GM12878 (cell line): ENCODE results near the gene MYBL2. TPM values are rescaled to one million over a fixed set of nuclear protein-coding genes. Genes with fewer than 3 reads are reported as not detected.

Experiments used
- ATAC-seq: fragments of 200-7000 bp; cut with Tn5 transposase; 3 replicates; pipeline ENCODE4 v1.9.1; 2020; ENCODE audit warnings: mild to moderate bottlenecking, moderate library complexity
- BruUV-seq: library from RNA; stranded (reverse); fragments of 400-500 nt; replicated peaks from 2 replicates; lab custom pipeline; 2021; lab: Mats Ljungman, UMichigan
- CTCF ChIA-PET: fragments of 300-600 bp; sonication (Branson Sonifier 250); formaldehyde crosslinking; extraction: SDS; loops from one replicate; lab custom pipeline; 2021; ENCODE audit warnings: inconsistent platforms; lab: Yijun Ruan, JAX
- POLR2A ChIA-PET: fragments of 350-600 bp; formaldehyde crosslinking; extraction: SDS; loops from one replicate; lab custom pipeline; 2021; ENCODE audit warnings: inconsistent platforms; lab: Charles Lee
- RAD21 ChIA-PET: fragments of 300-600 bp; sonication (Branson Sonifier 250); formaldehyde crosslinking; loops from one replicate; lab custom pipeline; 2023; ENCODE audit warnings: antibody characterized with exemption; ENCODE audit not compliant: unreplicated experiment; lab: Charles Lee
- SMC1A ChIA-PET: fragments of 300-600 bp; sonication (Branson Sonifier 250); formaldehyde crosslinking; loops from one replicate; lab custom pipeline; 2023; ENCODE audit not compliant: unreplicated experiment, uncharacterized antibody; lab: Charles Lee
- DNase-seq: peaks from one replicate; pipeline ENCODE4 v3.0.0-alpha.2; 2011; ENCODE audit warnings: low read depth, low spot score
- FAIRE-seq: peaks from 3 replicates; lab custom pipeline; 2011; peaks lifted over from hg19 to GRCh38; lab: Jason Lieb, UNC
- H2AFZ ChIP-seq: 2 replicates; pipeline ENCODE4 v1.6.0; 2011; ENCODE audit warnings: low read depth, low read length, control low read depth; ENCODE audit not compliant: control insufficient read depth
- H3K27ac ChIP-seq: 2 replicates; pipeline ENCODE4 v1.5.1; 2011; ENCODE audit warnings: control low read depth; ENCODE audit not compliant: control insufficient read depth, insufficient read depth
- H3K27me3 ChIP-seq, 2 experiments: replicated peaks in 1 of 2; 2 replicates each; pipeline versions ENCODE4 v1.6.0 to v1.6.1; 2011; ENCODE audit warnings: low read length in 1 of 2; ENCODE audit not compliant: control insufficient read depth in 2 of 2, insufficient read depth in 2 of 2
- H3K36me3 ChIP-seq, 2 experiments: 2 replicates each; pipeline ENCODE4 v1.5.1; 2011; ENCODE audit warnings: low read length in 1 of 2; ENCODE audit not compliant: control insufficient read depth in 2 of 2, insufficient read depth in 2 of 2
- H3K4me1 ChIP-seq: 2 replicates; pipeline ENCODE4 v1.6.1; 2011; ENCODE audit warnings: mild to moderate bottlenecking, low read length, moderate library complexity, mixed read lengths; ENCODE audit not compliant: control insufficient read depth, insufficient read depth
- H3K4me2 ChIP-seq: 2 replicates; pipeline ENCODE4 v1.6.0; 2011; ENCODE audit warnings: control low read depth; ENCODE audit not compliant: control insufficient read depth, insufficient read depth
- H3K4me3 ChIP-seq: fragments of 200-600 bp; sonication (generic); 2 replicates; pipeline ENCODE4 v1.5.1; 2016
- H3K79me2 ChIP-seq: 2 replicates; pipeline ENCODE4 v1.6.0; 2011; ENCODE audit warnings: low read length; ENCODE audit not compliant: control insufficient read depth, insufficient read depth
- H3K9ac ChIP-seq: 2 replicates; pipeline ENCODE4 v1.8.0; 2011; ENCODE audit warnings: low read length, control low read depth, mixed read lengths; ENCODE audit not compliant: control insufficient read depth, insufficient read depth
- H3K9me3 ChIP-seq: replicated peaks from 3 replicates; pipeline ENCODE4 v1.5.1; 2011; ENCODE audit warnings: mild to moderate bottlenecking, low read length; ENCODE audit not compliant: control insufficient read depth, insufficient read depth
- H4K20me1 ChIP-seq: 2 replicates; pipeline ENCODE4 v1.6.0; 2011; ENCODE audit not compliant: control insufficient read depth, insufficient read depth
- CREM ChIP-seq: IDR thresholded peaks from 2 replicates; pipeline ENCODE4 v1.6.1; 2014; ENCODE audit warnings: antibody characterized with exemption, low read depth
- CTCF ChIP-seq, 3 experiments: IDR thresholded peaks in 2 of 3; conservative IDR thresholded peaks in 1 of 3; 2 replicates each; pipeline ENCODE4 v1.5.1; 2011; ENCODE audit warnings: low read depth in 3 of 3, low read length in 3 of 3, mild to moderate bottlenecking in 3 of 3, control low read depth in 2 of 3, moderate library complexity in 2 of 3, inconsistent platforms in 1 of 3, mixed read lengths in 1 of 3; ENCODE audit not compliant: control insufficient read depth in 2 of 3, insufficient read depth in 1 of 3; ENCODE audit errors: extremely low read depth in 1 of 3
- ELK1 ChIP-seq: IDR thresholded peaks from 2 replicates; pipeline ENCODE4 v1.6.1; 2012; ENCODE audit warnings: low read depth, low read length, improper control_type of control experiment
- FOS ChIP-seq: IDR thresholded peaks from 3 replicates; pipeline ENCODE4 v1.6.1; 2011; ENCODE audit warnings: borderline replicate concordance; ENCODE audit not compliant: insufficient read length; ENCODE audit errors: extremely low read depth
- NFYB ChIP-seq: IDR thresholded peaks from 2 replicates; pipeline ENCODE4 v1.6.1; 2011; ENCODE audit warnings: low read depth, mild to moderate bottlenecking, low read length, improper control_type of control experiment, moderate library complexity; ENCODE audit not compliant: insufficient read depth
- ZNF384 ChIP-seq: IDR thresholded peaks from 2 replicates; pipeline ENCODE4 v1.6.1; 2012; ENCODE audit warnings: low read depth, mild to moderate bottlenecking, low read length, improper control_type of control experiment, borderline replicate concordance
- WGBS: methylation state at CpG from one replicate; pipeline ENCODE4 v1.1.6; 2016; ENCODE audit warnings: low lambda C conversion rate; ENCODE audit not compliant: insufficient replicate concordance, insufficient coverage; ENCODE audit errors: missing lambda C conversion rate; 5-methylcytosine and 5-hydroxymethylcytosine counted together
- in situ Hi-C: fragments of 300-500 bp; cut with MboI; formaldehyde crosslinking; loops from 9 replicates; pipeline ENCODE4 v1.14.3; 2018; ENCODE audit warnings: mixed read lengths
- intact Hi-C: fragments of 100-400 bp; cut with micrococcal nuclease; formaldehyde crosslinking; loops from one replicate; pipeline ENCODE4 v1.14.2; 2022; ENCODE audit not compliant: unreplicated experiment
- polyA plus RNA-seq, 11 experiments: library from polyadenylated mRNA; depleted of rRNA in 4 of 11; unstranded in 6 of 11; stranded (reverse) in 5 of 11; fragments of >200 nt; fragmentation: Nextera tagmentation in 4 of 11; fragmentation: Illumina TruSeq in 1 of 11; extraction: Ambion mirVana in 4 of 11; extraction: Trizol in 1 of 11; gene quantifications; 1 replicate in 1 of 11; 2 replicates in 10 of 11; pipeline versions ENCODE4 v1.2.1 to v1.2.3, GENCODE V29; 2011 to 2016; ENCODE audit warnings: inconsistent platforms in 2 of 11, missing spikeins in 2 of 11, low read depth in 1 of 11
- total RNA-seq, 4 experiments: library from RNA; depleted of rRNA in 3 of 4; stranded (reverse); fragments of >200 nt in 3 of 4; fragmentation: Illumina TruSeq in 1 of 4; extraction: Trizol in 1 of 4; gene quantifications; 2 replicates each; pipeline versions ENCODE4 v1.2.1 to v1.2.3, GENCODE V29; 2013 to 2021
- TF ChIP-seq, protein P1 (sequence below): fragments of 450-650 bp; IDR thresholded peaks from 2 replicates; pipeline ENCODE4 v1.6.1; 2016; ENCODE audit warnings: mild to moderate bottlenecking
- TF ChIP-seq, protein P2 (sequence below): fragments of 450-650 bp; IDR thresholded peaks from 2 replicates; pipeline ENCODE4 v1.6.1; 2016; ENCODE audit warnings: mild to moderate bottlenecking

The MYBL2 gene
- total and polyA plus RNA-seq, 10 of the 15 experiments (the other 5 are each of a cell fraction or from before 2014, with no cell fraction given): 4.5 to 213 (median 74.2) TPM

DNA sequence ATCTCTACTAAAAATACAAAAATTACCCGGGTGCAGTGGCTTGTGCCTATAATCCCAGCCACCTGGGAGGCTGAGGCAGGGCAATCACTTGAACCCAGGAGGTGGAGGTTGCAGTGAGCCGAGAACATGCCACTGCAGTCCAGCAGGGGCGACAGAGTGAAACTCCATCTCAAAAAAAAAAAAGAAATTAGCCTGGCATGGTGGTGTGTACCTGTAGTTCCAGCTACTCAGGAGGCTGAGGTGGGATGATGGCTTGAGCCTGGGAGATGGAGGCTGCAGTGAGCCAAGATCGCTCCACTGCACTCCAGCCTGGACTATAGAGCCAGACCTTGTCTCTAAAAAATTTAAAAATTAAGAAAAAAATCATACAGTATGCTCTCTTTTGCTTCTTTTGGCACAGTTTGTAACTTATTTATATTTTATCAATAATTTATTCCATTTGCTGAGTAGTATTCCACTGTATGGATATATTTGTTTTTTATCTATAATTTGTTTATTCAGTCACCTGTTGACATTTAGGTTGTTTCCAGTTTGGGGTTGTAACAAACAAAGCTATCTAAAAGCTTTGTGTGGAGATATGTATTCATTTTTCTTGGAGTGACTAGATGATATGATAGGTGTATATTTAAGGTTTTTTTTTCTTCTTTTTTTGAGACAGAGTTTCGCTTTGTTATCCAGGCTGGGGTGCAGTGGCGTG, 8.0 kb upstream of the MYBL2 start:
- intact Hi-C loops: no loop called here
- Histone ChIP-seq H4K20me1 (no peaks in the 10 kb centered on the region), H3K9ac (no peak overlapping the region), H3K27ac (no peak overlapping the region), H3K9me3 (no peaks in the 10 kb centered on the region), H3K36me3 (no peaks in the 10 kb centered on the region), H3K4me1 (peaks cover 14% of the 10 kb centered on the region)
- peak; percentile 28 for ATAC-seq
- POLR2A ChIA-PET: interaction anchor here (0.6 to 0.7 kb wide), 3 partner anchors 10 to 1422 kb away, joined by 3 to 4 read pairs (median 3); no protein-coding TSS in a partner anchor
- DNase-seq: no peak
- CTCF ChIA-PET: interaction anchor here (0.6 to 1.0 kb wide), 4 partner anchors 14 to 65 kb away, joined by 3 to 6 read pairs (median 5); no protein-coding TSS in a partner anchor
- TF ChIP-seq CTCF (IDR thresholded peaks at IDR 0.05 in 2 of 3, conservative IDR thresholded peaks at IDR 0.05 in 1 of 3; ENCODE audit: control insufficient read depth in 2 of 3, extremely low read depth in 1 of 3, insufficient read depth in 1 of 3, low read depth in 3 of 3, low read length in 3 of 3) (peak in 1 of 3 experiments; percentile 35; a peak in 1 of 6 replicates), ZNF384 (peak; percentile 35; the same call in 1 of the 2 replicates), NFYB (no peak), FOS (no peak), CREM (no peak), ELK1 (no peak)
- TF ChIP-seq, protein P1, sequence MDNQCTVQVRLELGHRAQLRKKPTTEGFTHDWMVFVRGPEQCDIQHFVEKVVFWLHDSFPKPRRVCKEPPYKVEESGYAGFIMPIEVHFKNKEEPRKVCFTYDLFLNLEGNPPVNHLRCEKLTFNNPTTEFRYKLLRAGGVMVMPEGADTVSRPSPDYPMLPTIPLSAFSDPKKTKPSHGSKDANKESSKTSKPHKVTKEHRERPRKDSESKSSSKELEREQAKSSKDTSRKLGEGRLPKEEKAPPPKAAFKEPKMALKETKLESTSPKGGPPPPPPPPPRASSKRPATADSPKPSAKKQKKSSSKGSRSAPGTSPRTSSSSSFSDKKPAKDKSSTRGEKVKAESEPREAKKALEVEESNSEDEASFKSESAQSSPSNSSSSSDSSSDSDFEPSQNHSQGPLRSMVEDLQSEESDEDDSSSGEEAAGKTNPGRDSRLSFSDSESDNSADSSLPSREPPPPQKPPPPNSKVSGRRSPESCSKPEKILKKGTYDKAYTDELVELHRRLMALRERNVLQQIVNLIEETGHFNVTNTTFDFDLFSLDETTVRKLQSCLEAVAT: no peak
- TF ChIP-seq, protein P2, sequence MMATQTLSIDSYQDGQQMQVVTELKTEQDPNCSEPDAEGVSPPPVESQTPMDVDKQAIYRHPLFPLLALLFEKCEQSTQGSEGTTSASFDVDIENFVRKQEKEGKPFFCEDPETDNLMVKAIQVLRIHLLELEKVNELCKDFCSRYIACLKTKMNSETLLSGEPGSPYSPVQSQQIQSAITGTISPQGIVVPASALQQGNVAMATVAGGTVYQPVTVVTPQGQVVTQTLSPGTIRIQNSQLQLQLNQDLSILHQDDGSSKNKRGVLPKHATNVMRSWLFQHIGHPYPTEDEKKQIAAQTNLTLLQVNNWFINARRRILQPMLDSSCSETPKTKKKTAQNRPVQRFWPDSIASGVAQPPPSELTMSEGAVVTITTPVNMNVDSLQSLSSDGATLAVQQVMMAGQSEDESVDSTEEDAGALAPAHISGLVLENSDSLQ: no peak
- TF ChIP-seq, all 136 proteins: peak for 2
- no peak for FAIRE-seq
- ChIA-PET RAD21 (interaction anchor here (0.9 kb wide), 1 partner anchor 64 kb away, joined by 3 read pairs; no protein-coding TSS in a partner anchor), SMC1A (interaction anchor here (1.0 kb wide), 1 partner anchor 23 kb away, joined by 3 read pairs; no protein-coding TSS in a partner anchor)
- Histone ChIP-seq H3K4me2 (peak overlapping the region; percentile 81; the same call in 1 of the 2 replicates), H3K4me3 (peak overlapping the region; percentile 88; the same call in 1 of the 2 replicates), H2AFZ (no peak overlapping the region), H3K79me2 (no peaks in the 10 kb centered on the region; the same call in 1 of the 2 replicates), H3K27me3 (no peaks in the 10 kb centered on the region)
- 64% methylated on average over 6 of the region's 6 CpGs for WGBS
- BruUV-seq: no TSS peak
- in situ Hi-C loops: no loop called here
